ENCODE data around the gene ZNF536. TPM values are rescaled to one million over a fixed set of nuclear protein-coding genes. Genes with fewer than 3 reads are reported as not detected.
"Not testable (repeated sequence)": the region's sequence is repeated elsewhere in the genome, so short reads cannot be mapped to it uniquely, and the experiment has no call there.

Gene ZNF536
- total RNA-seq, 1 experiment from 2014 or later, result not detected

- no peaks in the 10 kb centered on the region for H3K9me3 ChIP-seq
- H3K4me3 ChIP-seq, result no peak overlapping the region
- no peaks in the 10 kb centered on the region for H3K27me3 ChIP-seq
- H3K36me3 ChIP-seq, result no peaks in the 10 kb centered on the region
- DNase-seq, result no peak
These were observed 85.3 kb downstream of the ZNF536 start for GRCh38 chr19:30457484-30457883.

GRCh38 chr19:30459859-30460258 is 87.7 kb downstream of the ZNF536 start:
- Histone ChIP-seq H3K9me3 (no peaks in the 10 kb centered on the region), H3K4me3 (no peak overlapping the region), H3K27me3 (no peaks in the 10 kb centered on the region), H3K36me3 (no peaks in the 10 kb centered on the region)
- DNase-seq, result no peak

- Histone ChIP-seq H3K27me3 (no peaks in the 10 kb centered on the region), H3K36me3 (no peaks in the 10 kb centered on the region), H3K9me3 (no peaks in the 10 kb centered on the region), H3K4me3 (no peak overlapping the region)
- DNase-seq, result no peak
These were observed 92.0 kb downstream of the ZNF536 start for GRCh38 chr19:30464162-30464561.

- not testable (repeated sequence) for H3K27me3 ChIP-seq, H3K9me3 ChIP-seq, DNase-seq, H3K36me3 ChIP-seq, H3K4me3 ChIP-seq
These were observed 94.4 kb downstream of the ZNF536 start for GRCh38 chr19:30466598-30466997.

- H3K27me3 ChIP-seq, result no peaks in the 10 kb centered on the region
- no peak overlapping the region for H3K4me3 ChIP-seq
- DNase-seq, result no peak
- no peaks in the 10 kb centered on the region for H3K9me3 ChIP-seq
- no peaks in the 10 kb centered on the region for H3K36me3 ChIP-seq
These were observed 95.1 kb downstream of the ZNF536 start for GRCh38 chr19:30467239-30467638.

- Histone ChIP-seq H3K36me3 (no peaks in the 10 kb centered on the region), H3K9me3 (no peaks in the 10 kb centered on the region), H3K4me3 (no peak overlapping the region)
These were observed 97.6 kb downstream of the ZNF536 start for GRCh38 chr19:30469774-30470173.

GRCh38 chr19:30471441-30471840 is 99.3 kb downstream of the ZNF536 start:
- no peak overlapping the region for H3K4me3 ChIP-seq
- DNase-seq, result no peak
- H3K36me3 ChIP-seq, result no peaks in the 10 kb centered on the region
- H3K27me3 ChIP-seq, result no peaks in the 10 kb centered on the region
- no peaks in the 10 kb centered on the region for H3K9me3 ChIP-seq

More at GRCh38 chr19:30469774-30470173, 97.6 kb downstream of the ZNF536 start:
- DNase-seq, result no peak
- H3K27me3 ChIP-seq, result no peaks in the 10 kb centered on the region

GRCh38 chr19:30473334-30473867 is 101.2 kb downstream of the ZNF536 start:
- Histone ChIP-seq H3K9me3 (no peaks in the 10 kb centered on the region), H3K36me3 (no peaks in the 10 kb centered on the region), H3K27me3 (no peaks in the 10 kb centered on the region), H3K4me3 (no peak overlapping the region)
- no peak for DNase-seq

GRCh38 chr19:30476997-30477396 is 104.8 kb downstream of the ZNF536 start:
- no peaks in the 10 kb centered on the region for H3K27me3 ChIP-seq
- H3K9me3 ChIP-seq, result no peaks in the 10 kb centered on the region
- DNase-seq, result no peak
- H3K4me3 ChIP-seq, result no peak overlapping the region
- H3K36me3 ChIP-seq, result no peaks in the 10 kb centered on the region

GRCh38 chr19:30479231-30479630 is 107.0 kb downstream of the ZNF536 start:
- no peaks in the 10 kb centered on the region for H3K36me3 ChIP-seq
- no peak for DNase-seq
- no peaks in the 10 kb centered on the region for H3K9me3 ChIP-seq
- no peak overlapping the region for H3K4me3 ChIP-seq
- H3K27me3 ChIP-seq, result no peaks in the 10 kb centered on the region

- Histone ChIP-seq H3K4me3 (no peak overlapping the region), H3K36me3 (no peaks in the 10 kb centered on the region), H3K27me3 (no peaks in the 10 kb centered on the region), H3K9me3 (no peaks in the 10 kb centered on the region)
- DNase-seq, result no peak
These were observed 107.9 kb downstream of the ZNF536 start for GRCh38 chr19:30480097-30480496.

GRCh38 chr19:30481063-30481462 is 108.9 kb downstream of the ZNF536 start:
- H3K36me3 ChIP-seq, result no peaks in the 10 kb centered on the region
- H3K9me3 ChIP-seq, result no peaks in the 10 kb centered on the region
- H3K27me3 ChIP-seq, result no peaks in the 10 kb centered on the region
- no peak for DNase-seq
- H3K4me3 ChIP-seq, result no peak overlapping the region

- Histone ChIP-seq H3K4me3 (no peak overlapping the region), H3K36me3 (no peaks in the 10 kb centered on the region), H3K27me3 (no peaks in the 10 kb centered on the region), H3K9me3 (no peaks in the 10 kb centered on the region)
- DNase-seq, result no peak
These were observed 109.6 kb downstream of the ZNF536 start for GRCh38 chr19:30481823-30482222.

- H3K36me3 ChIP-seq, result no peaks in the 10 kb centered on the region
- DNase-seq, result no peak
These were observed 110.8 kb downstream of the ZNF536 start for GRCh38 chr19:30482956-30483355.

GRCh38 chr19:30486250-30486649 is 114.1 kb downstream of the ZNF536 start:
- not testable (repeated sequence) for H3K9me3 ChIP-seq, H3K4me3 ChIP-seq, H3K27me3 ChIP-seq, H3K36me3 ChIP-seq, DNase-seq

More at GRCh38 chr19:30482956-30483355, 110.8 kb downstream of the ZNF536 start:
- 0 out of 2 replicates have a peak, but pooled peaks cover 2% of the 10 kb centered on the region for H3K27me3 ChIP-seq
- H3K9me3 ChIP-seq, result no peaks in the 10 kb centered on the region
- no peak overlapping the region for H3K4me3 ChIP-seq

- Histone ChIP-seq H3K27me3 (0 out of 2 replicates have a peak, but pooled peaks cover 2% of the 10 kb centered on the region), H3K9me3 (no peaks in the 10 kb centered on the region), H3K4me3 (no peak overlapping the region), H3K36me3 (no peaks in the 10 kb centered on the region)
- no peak for DNase-seq
These were observed 115.0 kb downstream of the ZNF536 start for GRCh38 chr19:30487178-30487577.

- Histone ChIP-seq H3K9me3 (no peaks in the 10 kb centered on the region), H3K36me3 (no peaks in the 10 kb centered on the region), H3K27me3 (peaks cover 6% of the 10 kb centered on the region; the same call in 1 of the 2 replicates), H3K4me3 (no peak overlapping the region)
- no peak for DNase-seq
These were observed 116.0 kb downstream of the ZNF536 start for GRCh38 chr19:30488191-30488590.

- no peak overlapping the region for H3K4me3 ChIP-seq
- no peaks in the 10 kb centered on the region for H3K9me3 ChIP-seq
- no peak for DNase-seq
- peaks cover 6% of the 10 kb centered on the region; the same call in 1 of the 2 replicates for H3K27me3 ChIP-seq
- no peaks in the 10 kb centered on the region for H3K36me3 ChIP-seq
These were observed 118.6 kb downstream of the ZNF536 start for GRCh38 chr19:30490760-30491159.
